Measurements from ENCODE around the gene HMOX2.

HMOX2 gene

DNA sequence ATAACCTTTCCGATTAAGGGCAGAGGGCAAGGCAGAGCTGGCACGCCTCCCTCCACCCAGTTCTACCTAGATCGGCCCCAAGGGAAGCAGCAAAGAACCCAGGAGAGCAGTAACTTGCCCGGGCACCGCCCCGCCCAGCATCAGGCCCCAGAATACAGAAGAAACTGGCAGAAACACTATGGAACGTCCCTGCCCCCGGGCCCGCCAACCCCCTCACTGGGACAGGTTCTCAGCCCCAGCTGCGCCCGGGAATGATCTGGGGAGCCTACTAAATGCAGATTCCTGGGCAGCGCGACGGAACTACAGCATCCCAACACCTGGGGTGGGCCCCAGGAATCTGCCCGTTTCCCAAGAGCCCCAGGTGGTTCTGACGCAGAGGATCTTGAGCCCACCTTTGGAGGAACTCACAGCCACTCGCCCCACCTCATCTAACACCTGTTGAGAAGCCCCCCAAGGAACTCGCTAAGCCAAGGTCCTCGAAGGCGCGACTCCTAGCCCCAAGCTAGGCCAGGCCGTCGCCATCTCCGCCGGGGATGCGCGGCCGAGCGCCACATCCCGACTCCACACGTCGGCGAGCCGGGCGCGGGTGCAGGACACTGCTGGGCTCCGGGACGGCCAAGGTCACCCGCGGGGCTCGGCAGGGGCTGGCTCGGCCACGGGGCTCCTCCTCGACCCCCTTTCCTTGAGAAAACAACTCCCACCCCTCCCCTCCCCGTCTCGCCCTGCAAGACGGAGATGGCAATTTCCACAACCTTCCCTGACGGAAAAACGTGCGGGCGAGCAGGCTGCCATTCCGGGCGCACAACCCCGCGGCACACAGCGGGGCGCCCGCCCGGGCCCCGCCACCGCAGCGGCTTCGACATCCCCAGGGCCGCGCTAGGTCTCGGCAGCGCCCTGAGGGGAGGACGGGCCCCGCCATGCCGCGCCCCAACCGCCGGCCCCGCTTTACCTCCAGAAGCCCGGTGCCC, 61.5 kb downstream of the HMOX2 start:
- no peaks in the 10 kb centered on the region for H3K27me3 ChIP-seq (ENCODE audit: insufficient read depth, low read length)
- peak overlapping the region; percentile 74 for H2AFZ ChIP-seq (ENCODE audit: low read length, unreplicated experiment)
- peak overlapping the region; percentile 96 for H3K4me3 ChIP-seq (ENCODE audit: low read depth, low read length)
- peak overlapping the region; percentile 75; the same call in 1 of the 2 replicates for H3K27ac ChIP-seq (ENCODE audit: low read depth, low read length)
- peaks cover 45% of the 10 kb centered on the region for H3K79me2 ChIP-seq (ENCODE audit: control insufficient read depth, insufficient read depth, low read length, unreplicated experiment)
- peaks cover 7% of the 10 kb centered on the region for H3K4me1 ChIP-seq (ENCODE audit: control insufficient read depth, insufficient read depth, low read length, unreplicated experiment)
- H3K36me3 ChIP-seq (ENCODE audit: insufficient read depth, low read length), result no peaks in the 10 kb centered on the region; the same call in 1 of the 2 replicates

DNA sequence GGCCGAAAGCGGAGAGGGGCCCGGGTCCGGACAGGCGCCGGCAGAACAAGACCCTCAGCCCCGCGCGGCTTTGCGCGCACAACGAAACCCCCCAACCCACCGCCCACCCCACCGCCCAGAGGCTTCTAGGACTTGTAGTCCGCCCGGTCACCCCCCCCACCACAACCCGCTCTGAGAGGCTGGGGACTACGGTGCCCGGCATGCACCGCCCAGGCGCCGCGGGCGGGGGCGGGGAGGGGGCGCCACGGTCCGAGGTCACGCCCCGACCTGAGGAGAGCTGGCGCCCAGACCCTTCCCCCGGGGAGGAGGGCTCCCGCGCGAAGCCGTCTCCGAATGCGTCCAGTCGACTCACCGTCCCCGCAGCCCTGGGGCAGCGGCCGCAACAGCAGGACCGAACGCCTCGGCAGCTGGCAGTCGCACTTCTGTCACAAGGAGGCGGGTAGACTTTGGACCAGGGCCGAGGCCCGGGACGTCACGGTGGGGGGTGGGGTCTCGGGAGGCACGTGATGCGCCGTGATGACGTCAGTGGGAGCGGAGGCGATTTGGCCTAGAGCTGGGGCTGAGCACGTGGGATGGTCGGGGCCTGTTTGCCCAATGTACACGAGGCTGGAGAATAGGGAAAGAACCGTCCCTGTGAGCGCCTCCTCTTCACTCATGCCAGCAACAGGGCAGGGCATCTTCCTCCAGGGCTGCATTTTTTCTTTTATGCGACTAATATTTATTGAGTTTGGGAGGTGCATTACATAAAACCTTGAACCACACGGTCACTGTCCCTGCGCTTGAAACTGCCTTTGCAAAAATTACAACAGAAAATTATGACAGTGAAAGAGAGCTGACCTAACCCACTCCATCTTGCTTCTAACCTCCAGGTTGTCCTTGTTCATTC, 62.4 kb downstream of the HMOX2 start, which contains the start of gene CDIP1:
CDIP1 (minus strand) TSS at position 424 of the 886 bp plus-strand sequence. CDS start 24,643 bp downstream, outside the sequence.
- Histone ChIP-seq H3K36me3 (ENCODE audit: insufficient read depth, low read length) (no peaks in the 10 kb centered on the region; the same call in 1 of the 2 replicates), H3K4me1 (ENCODE audit: control insufficient read depth, insufficient read depth, low read length, unreplicated experiment) (peaks cover 7% of the 10 kb centered on the region), H2AFZ (ENCODE audit: low read length, unreplicated experiment) (peak within 1 kb of the TSS; percentile 79), H3K27ac (ENCODE audit: low read depth, low read length) (peak within 1 kb of the TSS; percentile 75), H3K27me3 (ENCODE audit: insufficient read depth, low read length) (no peaks in the 10 kb centered on the region), H3K79me2 (ENCODE audit: control insufficient read depth, insufficient read depth, low read length, unreplicated experiment) (peaks cover 42% of the 10 kb centered on the region), H3K4me3 (ENCODE audit: low read depth, low read length) (peak within 1 kb of the TSS; percentile 96)

DNA sequence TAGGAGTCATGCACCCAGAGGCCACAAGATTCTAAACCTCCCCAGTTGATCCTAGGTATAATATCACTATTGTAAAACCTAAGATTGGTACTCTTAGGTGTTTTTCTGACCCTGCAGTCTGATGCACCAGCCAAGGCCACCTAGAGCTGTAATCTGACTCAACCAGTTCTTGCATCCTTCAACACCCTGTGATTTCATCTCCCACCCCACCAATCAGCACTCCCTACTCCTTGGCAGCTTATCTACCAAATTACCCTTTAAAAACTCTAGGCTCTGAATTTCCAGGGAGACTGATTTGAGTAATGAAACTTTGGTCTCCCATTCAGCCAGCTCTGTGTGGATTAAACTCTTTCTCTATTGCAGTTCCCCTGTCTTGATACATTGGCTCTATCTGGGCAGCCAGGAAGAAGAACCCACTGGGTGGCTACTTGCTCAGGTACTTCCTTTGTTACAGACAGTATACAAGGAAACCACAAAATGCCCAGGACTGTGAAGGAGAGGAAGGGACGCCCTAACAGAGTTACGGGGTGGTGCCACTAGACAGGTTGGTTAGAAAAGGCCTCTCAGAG, 63.6 kb downstream of the HMOX2 start:
- Histone ChIP-seq H3K4me3 (ENCODE audit: low read depth, low read length) (no peak overlapping the region), H3K79me2 (ENCODE audit: control insufficient read depth, insufficient read depth, low read length, unreplicated experiment) (peaks cover 37% of the 10 kb centered on the region), H3K36me3 (ENCODE audit: insufficient read depth, low read length) (no peaks in the 10 kb centered on the region; the same call in 1 of the 2 replicates), H3K4me1 (ENCODE audit: control insufficient read depth, insufficient read depth, low read length, unreplicated experiment) (peaks cover 7% of the 10 kb centered on the region), H3K27ac (ENCODE audit: low read depth, low read length) (no peak overlapping the region), H3K27me3 (ENCODE audit: insufficient read depth, low read length) (no peaks in the 10 kb centered on the region), H2AFZ (ENCODE audit: low read length, unreplicated experiment) (no peak overlapping the region)

DNA sequence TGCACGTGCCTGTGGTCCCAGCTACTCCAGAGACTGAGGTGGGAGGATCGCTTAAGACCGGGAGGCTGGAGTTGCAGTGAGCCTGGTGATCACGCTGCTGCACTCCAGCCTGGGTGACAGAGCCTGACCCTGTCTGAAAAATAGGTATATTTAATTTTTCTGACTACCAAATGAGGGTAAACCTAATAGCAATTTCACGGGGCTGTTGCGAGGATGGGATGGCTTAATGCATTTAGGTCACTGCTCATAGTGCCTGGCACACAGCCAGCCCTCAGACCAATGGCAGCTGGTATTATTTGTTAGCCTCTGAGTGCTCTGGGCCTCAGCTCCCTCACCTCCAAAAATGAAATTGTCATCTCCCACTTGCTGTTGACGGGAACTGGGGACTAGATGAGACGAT, 68.3 kb downstream of the HMOX2 start:
- Histone ChIP-seq H3K27me3 (ENCODE audit: insufficient read depth, low read length) (no peaks in the 10 kb centered on the region), H3K79me2 (ENCODE audit: control insufficient read depth, insufficient read depth, low read length, unreplicated experiment) (no peaks in the 10 kb centered on the region), H3K4me1 (ENCODE audit: control insufficient read depth, insufficient read depth, low read length, unreplicated experiment) (no peaks in the 10 kb centered on the region), H3K27ac (ENCODE audit: low read depth, low read length) (no peak overlapping the region), H2AFZ (ENCODE audit: low read length, unreplicated experiment) (no peak overlapping the region), H3K4me3 (ENCODE audit: low read depth, low read length) (no peak overlapping the region), H3K36me3 (ENCODE audit: insufficient read depth, low read length) (no peaks in the 10 kb centered on the region; the same call in 1 of the 2 replicates)

DNA sequence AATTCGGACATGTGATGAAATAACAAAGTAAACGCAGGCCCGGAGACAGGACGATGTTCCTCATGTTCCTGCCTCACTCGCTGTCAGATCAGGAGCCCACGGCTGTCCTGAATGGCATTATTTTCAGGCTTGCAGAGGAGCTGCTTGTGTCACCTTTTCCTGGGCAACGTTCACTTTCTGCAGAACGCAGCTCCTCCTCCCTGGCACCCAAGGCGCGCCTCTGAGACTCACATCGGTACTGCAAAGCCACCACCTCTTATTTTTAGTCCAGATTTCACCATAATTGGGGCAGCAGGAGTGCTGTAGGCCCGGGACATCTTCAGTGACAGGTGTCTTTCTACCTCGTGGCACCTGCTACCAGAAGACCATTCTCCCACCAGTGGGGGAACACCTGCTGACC, 71.9 kb downstream of the HMOX2 start:
- H3K27me3 ChIP-seq (ENCODE audit: insufficient read depth, low read length), result peaks cover 4% of the 10 kb centered on the region; the same call in 1 of the 2 replicates
- H3K4me3 ChIP-seq (ENCODE audit: low read depth, low read length), result no peak overlapping the region
- H3K79me2 ChIP-seq (ENCODE audit: control insufficient read depth, insufficient read depth, low read length, unreplicated experiment), result no peaks in the 10 kb centered on the region
- no peaks in the 10 kb centered on the region for H3K36me3 ChIP-seq (ENCODE audit: insufficient read depth, low read length)
- no peak overlapping the region for H3K27ac ChIP-seq (ENCODE audit: low read depth, low read length)
- H2AFZ ChIP-seq (ENCODE audit: low read length, unreplicated experiment), result no peak overlapping the region
- no peaks in the 10 kb centered on the region for H3K4me1 ChIP-seq (ENCODE audit: control insufficient read depth, insufficient read depth, low read length, unreplicated experiment)

DNA sequence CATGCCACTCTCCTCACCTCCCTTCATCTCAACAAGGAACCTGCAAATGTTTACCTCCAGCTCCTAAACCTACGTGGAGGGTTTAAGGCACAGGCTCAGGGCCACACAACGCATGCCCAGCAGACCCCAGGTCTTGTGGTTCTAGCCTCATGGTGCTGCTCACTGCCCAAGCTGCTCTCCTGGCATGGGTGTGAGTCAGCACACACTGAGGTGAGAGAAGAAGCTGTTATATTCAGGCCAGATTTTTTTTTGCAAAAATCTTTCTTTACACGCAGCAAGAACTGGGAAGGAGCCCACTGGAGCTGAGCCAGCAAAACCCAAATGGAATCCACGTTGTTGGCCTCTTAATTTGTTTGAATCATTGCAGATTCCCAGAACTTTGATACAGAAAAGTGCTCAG, 74.4 kb downstream of the HMOX2 start:
- Histone ChIP-seq H3K4me1 (ENCODE audit: control insufficient read depth, insufficient read depth, low read length, unreplicated experiment) (no peaks in the 10 kb centered on the region), H3K27ac (ENCODE audit: low read depth, low read length) (no peak overlapping the region)

DNA sequence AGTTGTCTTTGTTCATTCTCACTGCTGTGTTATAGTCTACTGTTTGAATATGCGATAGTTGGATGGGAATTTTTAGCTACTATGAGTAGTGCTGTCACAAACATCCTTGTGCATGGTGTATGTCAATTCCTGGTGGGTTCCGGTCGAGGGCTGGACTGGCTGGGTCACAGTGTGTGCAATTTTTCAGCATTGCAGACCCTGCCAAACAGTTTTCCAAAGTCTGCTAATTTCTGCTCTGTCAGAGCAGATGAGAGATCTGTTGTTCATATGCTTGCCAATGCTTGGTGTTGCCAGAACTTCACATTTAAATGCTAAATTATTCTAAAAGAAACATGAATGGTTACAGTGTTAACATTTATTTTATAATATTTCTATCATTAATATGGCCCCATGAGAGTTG, 76.3 kb downstream of the HMOX2 start:
- Histone ChIP-seq H3K79me2 (ENCODE audit: control insufficient read depth, insufficient read depth, low read length, unreplicated experiment) (no peaks in the 10 kb centered on the region), H3K4me1 (ENCODE audit: control insufficient read depth, insufficient read depth, low read length, unreplicated experiment) (no peaks in the 10 kb centered on the region), H2AFZ (ENCODE audit: low read length, unreplicated experiment) (no peak overlapping the region), H3K36me3 (ENCODE audit: insufficient read depth, low read length) (no peaks in the 10 kb centered on the region), H3K27me3 (ENCODE audit: insufficient read depth, low read length) (peaks cover 14% of the 10 kb centered on the region), H3K4me3 (ENCODE audit: low read depth, low read length) (no peak overlapping the region), H3K27ac (ENCODE audit: low read depth, low read length) (no peak overlapping the region)

More for the DNA sequence above, 74.4 kb downstream of the HMOX2 start:
- Histone ChIP-seq H3K4me3 (ENCODE audit: low read depth, low read length) (no peak overlapping the region), H3K79me2 (ENCODE audit: control insufficient read depth, insufficient read depth, low read length, unreplicated experiment) (no peaks in the 10 kb centered on the region), H3K36me3 (ENCODE audit: insufficient read depth, low read length) (no peaks in the 10 kb centered on the region), H2AFZ (ENCODE audit: low read length, unreplicated experiment) (no peak overlapping the region), H3K27me3 (ENCODE audit: insufficient read depth, low read length) (peaks cover 14% of the 10 kb centered on the region)

DNA sequence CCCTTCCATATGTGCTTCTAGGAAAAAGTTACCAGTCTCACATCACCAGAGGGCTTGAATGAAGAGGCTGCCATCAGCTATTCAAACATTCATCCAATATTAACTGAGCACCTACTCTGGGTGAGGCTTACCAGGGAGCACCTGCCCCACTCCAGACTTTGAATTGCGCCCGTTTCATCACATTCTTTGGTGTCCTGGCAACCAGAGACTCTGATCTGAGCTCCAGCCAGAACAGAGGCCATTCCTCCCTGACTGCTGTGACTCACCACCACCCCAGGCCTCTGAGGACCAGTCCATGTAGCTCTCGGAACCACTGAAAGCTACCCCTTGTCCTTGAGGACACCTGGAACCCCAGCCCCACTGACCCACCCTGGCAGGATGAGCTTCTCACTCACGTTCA, 79.9 kb downstream of the HMOX2 start, which contains the start of gene C16orf96:
C16orf96 (plus strand) TSS at position 229 of the 400 bp plus-strand sequence; CDS start at position 379, 150 bp downstream.
- H3K27me3 ChIP-seq (ENCODE audit: insufficient read depth, low read length), result peaks cover 14% of the 10 kb centered on the region
- H3K27ac ChIP-seq (ENCODE audit: low read depth, low read length), result no peak within 1 kb of the TSS
- no peak within 1 kb of the TSS for H3K4me3 ChIP-seq (ENCODE audit: low read depth, low read length)
- H3K79me2 ChIP-seq (ENCODE audit: control insufficient read depth, insufficient read depth, low read length, unreplicated experiment), result no peaks in the 10 kb centered on the region
- H3K4me1 ChIP-seq (ENCODE audit: control insufficient read depth, insufficient read depth, low read length, unreplicated experiment), result no peaks in the 10 kb centered on the region
- H2AFZ ChIP-seq (ENCODE audit: low read length, unreplicated experiment), result no peak within 1 kb of the TSS
- H3K36me3 ChIP-seq (ENCODE audit: insufficient read depth, low read length), result no peaks in the 10 kb centered on the region

DNA sequence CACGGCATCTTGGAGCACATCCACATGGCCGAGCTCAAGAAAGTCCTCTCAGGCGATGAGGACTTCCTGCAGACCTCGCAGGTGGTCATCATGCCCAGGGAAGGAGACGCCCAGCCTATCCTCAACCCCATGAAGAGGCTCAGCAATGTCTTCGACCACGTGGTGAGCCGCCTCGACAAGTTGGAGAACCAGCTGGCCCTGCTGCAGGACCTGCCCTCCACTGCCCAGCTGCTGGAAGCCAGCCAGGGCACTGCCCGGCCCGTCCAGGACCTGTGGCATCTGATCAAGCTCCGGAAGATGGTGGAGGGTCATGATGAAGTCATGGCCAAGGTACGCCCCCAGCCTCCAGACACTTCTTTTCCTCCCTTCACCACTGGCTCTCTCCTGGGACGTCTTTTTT, 80.4 kb downstream of the HMOX2 start:
- no peak overlapping the region for H3K27ac ChIP-seq (ENCODE audit: low read depth, low read length)

DNA sequence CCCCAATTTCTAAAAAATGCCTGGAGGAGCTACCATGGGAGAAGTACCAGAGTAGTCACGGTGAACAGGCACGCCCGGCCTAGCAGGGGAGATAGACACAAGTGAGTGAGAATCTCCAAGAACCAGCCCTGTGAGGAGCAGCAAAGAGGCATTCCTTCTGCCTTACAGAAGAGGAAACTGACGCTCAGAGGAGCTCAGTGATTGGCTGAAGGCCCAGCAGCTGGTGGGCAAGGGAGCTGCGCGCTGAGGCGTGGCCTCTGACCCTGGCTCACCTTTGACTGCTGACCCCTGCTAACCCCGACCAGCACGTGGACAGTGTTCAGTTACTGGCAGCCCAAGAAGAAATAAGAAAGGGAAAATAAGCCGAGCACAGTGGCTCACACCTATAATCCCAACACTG, 81.8 kb downstream of the HMOX2 start:
- peaks cover 12% of the 10 kb centered on the region for H3K27me3 ChIP-seq (ENCODE audit: insufficient read depth, low read length)
- H3K4me3 ChIP-seq (ENCODE audit: low read depth, low read length), result no peak overlapping the region
- no peak overlapping the region for H3K27ac ChIP-seq (ENCODE audit: low read depth, low read length)
- H3K36me3 ChIP-seq (ENCODE audit: insufficient read depth, low read length), result no peaks in the 10 kb centered on the region
- H2AFZ ChIP-seq (ENCODE audit: low read length, unreplicated experiment), result no peak overlapping the region
- no peaks in the 10 kb centered on the region for H3K79me2 ChIP-seq (ENCODE audit: control insufficient read depth, insufficient read depth, low read length, unreplicated experiment)
- H3K4me1 ChIP-seq (ENCODE audit: control insufficient read depth, insufficient read depth, low read length, unreplicated experiment), result no peaks in the 10 kb centered on the region

More for the DNA sequence above, 80.4 kb downstream of the HMOX2 start:
- no peak overlapping the region for H2AFZ ChIP-seq (ENCODE audit: low read length, unreplicated experiment)
- H3K36me3 ChIP-seq (ENCODE audit: insufficient read depth, low read length), result no peaks in the 10 kb centered on the region
- no peak overlapping the region for H3K4me3 ChIP-seq (ENCODE audit: low read depth, low read length)
- H3K27me3 ChIP-seq (ENCODE audit: insufficient read depth, low read length), result peaks cover 14% of the 10 kb centered on the region
- no peaks in the 10 kb centered on the region for H3K79me2 ChIP-seq (ENCODE audit: control insufficient read depth, insufficient read depth, low read length, unreplicated experiment)
- H3K4me1 ChIP-seq (ENCODE audit: control insufficient read depth, insufficient read depth, low read length, unreplicated experiment), result no peaks in the 10 kb centered on the region
